GM21360 (cell line): ENCODE measurements around the gene APOBEC4.
A peak's percentile ranks its signal among the peaks of the same experiment; 100 is the strongest.
"Not testable (repeated sequence)": the region's sequence is repeated elsewhere in the genome, so short reads cannot be mapped to it uniquely, and the experiment has no call there.

Experiments used
- ATAC-seq: cut with Tn5 transposase; IDR thresholded peaks from one replicate; pipeline ENCODE4 v1.9.1; 2021; ENCODE audit warnings: mild to moderate bottlenecking, moderate library complexity; ENCODE audit not compliant: unreplicated experiment

Gene APOBEC4

GRCh38 chr1:183652547-183653461 lies at the start of gene APOBEC4:
TSS of gene APOBEC4 (minus strand) at chr1:183653316. CDS start at chr1:183648781, 4,535 bp downstream.
- no peak for ATAC-seq

GRCh38 chr1:183702813-183703198 lies 49.7 kb upstream of the APOBEC4 start:
- ATAC-seq = no peak

GRCh38 chr1:183702087-183702812 lies 49.1 kb upstream of the APOBEC4 start:
- no peak for ATAC-seq

- ATAC-seq = no peak
Measured at GRCh38 chr1:183699616-183700160, 46.6 kb upstream of the APOBEC4 start.

GRCh38 chr1:183697814-183698590 lies 44.9 kb upstream of the APOBEC4 start:
- ATAC-seq = no peak

GRCh38 chr1:183696981-183697380 lies 43.9 kb upstream of the APOBEC4 start:
- no peak for ATAC-seq

GRCh38 chr1:183694755-183695154 lies 41.6 kb upstream of the APOBEC4 start:
- ATAC-seq = no peak

GRCh38 chr1:183694066-183694465 lies 41.0 kb upstream of the APOBEC4 start:
- no peak for ATAC-seq

GRCh38 chr1:183693521-183693920 lies 40.4 kb upstream of the APOBEC4 start:
- ATAC-seq = no peak

- ATAC-seq = peak; percentile 77
Measured at GRCh38 chr1:183689762-183690204, 36.7 kb upstream of the APOBEC4 start.

GRCh38 chr1:183688341-183689060 lies 35.4 kb upstream of the APOBEC4 start:
- ATAC-seq = no peak

GRCh38 chr1:183687546-183688304 lies 34.6 kb upstream of the APOBEC4 start:
- no peak for ATAC-seq

- no peak for ATAC-seq
Measured at GRCh38 chr1:183686229-183686628, 33.1 kb upstream of the APOBEC4 start.

- no peak for ATAC-seq
Measured at GRCh38 chr1:183685112-183685713, 32.1 kb upstream of the APOBEC4 start.

- not testable (repeated sequence) for ATAC-seq
Measured at GRCh38 chr1:183679363-183679762, 26.2 kb upstream of the APOBEC4 start.

GRCh38 chr1:183678819-183679218 lies 25.7 kb upstream of the APOBEC4 start:
- no peak for ATAC-seq

GRCh38 chr1:183676586-183677189 lies 23.6 kb upstream of the APOBEC4 start:
- no peak for ATAC-seq

GRCh38 chr1:183675883-183676585 lies 22.9 kb upstream of the APOBEC4 start:
- no peak for ATAC-seq
